Measurements from ENCODE around the gene TRAIP.
A peak's percentile ranks its signal among the peaks of the same experiment; 100 is the strongest.

Gene TRAIP

DNA sequence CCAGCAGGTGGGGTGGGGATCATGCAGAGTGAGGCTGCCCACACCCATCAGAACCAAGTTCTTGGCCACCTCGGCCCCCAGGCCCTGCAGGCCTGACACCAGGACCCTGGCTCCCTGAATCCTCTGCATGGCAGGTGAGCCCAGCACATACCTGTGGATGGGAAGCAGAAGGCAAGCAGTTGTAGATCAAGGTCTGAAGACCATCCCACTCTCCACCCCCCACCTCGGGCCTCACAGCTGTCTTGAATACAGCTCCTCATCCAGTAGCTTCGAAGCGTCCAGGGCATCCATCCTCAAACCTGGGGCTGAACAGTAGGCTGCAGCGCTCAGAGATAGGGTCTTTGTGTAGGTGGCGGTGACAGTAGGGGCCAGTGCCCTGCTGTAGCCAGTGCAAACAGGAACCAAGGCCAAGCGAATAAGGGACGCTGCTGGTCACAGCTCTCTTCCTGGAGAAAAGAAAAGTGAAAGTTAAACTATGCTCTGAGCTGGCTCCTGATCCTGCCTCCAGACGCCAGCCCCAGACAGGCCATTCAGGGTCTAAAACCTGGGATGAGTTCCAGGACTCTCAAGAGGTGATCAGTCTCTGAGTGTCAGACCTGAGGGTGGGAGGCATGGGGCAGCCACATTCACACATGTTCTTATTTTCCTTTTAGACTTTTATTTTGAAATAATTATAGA lies 42.7 kb downstream of the TRAIP start, which contains the start of gene UBA7:
TSS of gene UBA7 (minus strand) at position 457 of the 678 bp plus-strand sequence. CDS start at position 291, 166 bp downstream.
- DNase-seq = no peak

DNA sequence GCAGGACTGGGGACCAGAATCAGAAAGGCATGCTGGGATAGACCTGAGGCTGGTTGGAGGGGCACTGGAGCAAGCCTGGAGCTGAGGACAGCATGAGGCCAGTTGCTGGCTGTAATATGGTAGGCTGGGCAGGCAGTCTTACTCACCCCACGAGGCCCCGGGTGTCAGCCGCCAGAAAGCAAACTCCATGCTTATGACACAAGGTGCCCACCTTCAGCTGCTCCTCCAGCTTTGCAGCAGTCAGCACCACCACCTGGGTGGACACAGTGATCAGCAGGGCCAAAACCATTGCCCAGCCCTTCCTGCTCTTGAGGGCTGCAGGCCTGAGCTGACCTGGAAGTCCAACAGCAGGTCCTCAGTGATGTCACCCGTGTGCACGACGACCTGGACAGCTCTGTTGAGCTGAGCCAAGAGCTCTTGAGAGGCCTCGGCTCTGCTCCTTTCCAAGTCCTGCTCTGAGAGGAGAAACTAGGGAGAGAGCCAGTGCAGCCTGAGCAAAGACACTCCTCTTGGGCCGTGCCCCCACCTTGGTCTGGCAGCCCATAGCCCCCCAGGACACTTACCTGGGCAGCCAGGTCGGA lies 43.4 kb downstream of the TRAIP start:
- DNase-seq = no peak

DNA sequence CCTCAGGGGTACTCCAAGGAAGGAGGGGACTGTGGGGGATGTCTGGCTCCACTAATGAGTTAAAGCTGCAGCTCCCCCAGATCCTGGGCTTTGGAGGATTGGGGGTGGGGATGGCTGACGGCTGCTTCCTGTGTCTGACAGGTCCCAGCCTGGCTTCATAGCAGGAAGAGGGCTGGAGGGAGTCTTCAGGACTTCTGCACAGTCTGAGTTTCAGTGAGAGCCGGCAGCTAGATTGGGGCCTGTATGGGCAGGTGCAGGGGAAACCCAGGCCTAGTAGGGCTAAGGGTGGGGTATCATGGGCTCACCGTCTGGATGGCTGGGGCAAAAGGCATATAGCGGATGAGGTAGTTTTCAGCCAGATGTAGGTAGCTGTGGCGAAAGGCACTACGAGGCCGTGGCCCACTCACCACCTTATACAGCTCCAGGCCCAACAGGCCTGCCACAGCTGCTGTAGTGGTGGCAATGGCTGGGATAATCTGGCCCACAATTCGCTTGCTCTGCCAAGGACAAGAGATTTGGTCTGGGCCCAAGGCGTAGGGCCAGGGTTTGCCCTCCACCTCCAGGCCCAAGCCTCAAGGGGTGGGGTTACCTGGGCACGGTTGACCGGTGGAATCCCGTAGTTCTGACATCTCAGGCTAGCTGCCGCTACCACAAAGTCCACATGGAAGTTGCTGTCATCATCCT lies 48.8 kb downstream of the TRAIP start:
- no peak for DNase-seq

DNA sequence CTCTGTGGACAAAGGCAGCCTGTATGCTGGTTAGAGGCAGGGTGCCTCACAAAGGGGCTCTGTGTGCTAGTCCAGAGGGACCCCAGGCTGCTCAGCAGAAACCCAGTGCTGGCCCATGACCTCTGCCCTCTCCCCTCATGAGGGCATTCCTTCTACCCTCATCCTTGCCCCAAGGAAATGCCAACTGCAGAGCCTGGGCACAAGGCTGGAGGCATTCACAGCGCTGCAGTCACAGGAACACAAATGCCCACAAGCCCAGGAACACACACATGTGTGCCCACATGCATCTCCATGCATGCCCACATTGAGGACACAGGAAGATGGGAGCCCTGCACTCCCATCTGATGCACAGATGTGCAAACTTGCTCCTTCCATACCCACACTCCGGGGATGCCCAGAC lies 49.5 kb downstream of the TRAIP start:
- no peak for DNase-seq

DNA sequence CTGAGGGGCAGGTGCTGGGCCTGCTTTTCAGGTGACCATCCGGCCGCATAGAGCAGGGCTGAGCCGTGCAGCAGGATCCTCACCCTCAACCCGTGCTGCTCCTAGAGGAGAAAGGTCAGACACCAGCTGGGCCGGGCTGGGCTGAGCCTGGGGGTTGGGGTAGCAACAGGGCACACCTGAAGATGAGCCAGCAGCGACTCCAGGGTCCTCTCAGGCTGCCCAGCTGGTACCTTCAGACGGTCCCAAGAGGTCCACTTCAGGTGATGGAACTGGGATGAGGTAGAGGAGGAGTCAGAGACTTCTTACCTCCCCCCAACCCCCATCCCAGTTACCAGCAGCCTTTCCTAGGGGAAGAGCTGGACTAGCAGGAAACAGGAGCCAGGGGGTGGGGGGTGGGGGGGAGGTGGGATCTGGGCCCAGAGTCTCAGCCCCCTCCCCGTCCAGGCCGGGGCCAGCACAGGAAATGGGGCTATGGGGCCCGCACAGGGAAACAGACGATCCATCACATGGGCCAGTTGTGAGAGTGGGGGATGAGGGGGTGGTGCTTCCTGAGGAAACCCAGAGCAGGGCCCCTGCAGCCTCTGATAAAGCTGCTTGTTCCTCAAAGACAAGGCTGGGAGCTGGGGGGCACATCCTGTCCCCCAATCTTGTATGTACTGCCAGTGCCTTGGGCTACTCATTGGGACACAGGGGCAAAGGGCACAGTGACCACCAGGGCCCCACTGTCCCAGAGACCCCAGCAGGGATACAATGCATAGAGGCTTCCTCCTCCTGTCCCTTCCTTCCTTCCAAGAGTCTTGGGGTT lies 50.3 kb downstream of the TRAIP start:
- no peak for DNase-seq

DNA sequence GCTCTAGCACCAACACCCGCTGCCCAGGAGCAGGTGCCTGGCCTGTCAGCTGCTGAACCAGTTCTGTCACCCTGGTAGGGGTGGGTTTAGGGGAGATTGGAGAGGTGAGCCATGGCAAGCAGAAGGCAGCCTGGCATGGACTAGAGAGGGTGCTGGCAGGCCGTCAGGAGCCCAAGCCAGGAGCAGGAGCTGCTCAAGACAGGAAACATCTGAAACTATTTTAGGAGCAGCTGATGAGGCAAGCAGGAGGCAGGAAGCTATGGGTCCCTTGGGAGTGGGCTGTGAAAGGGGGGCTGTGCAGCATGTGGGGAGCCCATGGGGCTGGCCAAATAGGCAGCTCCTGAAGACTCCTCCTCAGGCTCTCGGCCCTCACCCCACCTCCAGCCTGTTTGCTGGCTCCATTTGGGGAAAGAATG lies 51.0 kb downstream of the TRAIP start:
- no peak for DNase-seq

DNA sequence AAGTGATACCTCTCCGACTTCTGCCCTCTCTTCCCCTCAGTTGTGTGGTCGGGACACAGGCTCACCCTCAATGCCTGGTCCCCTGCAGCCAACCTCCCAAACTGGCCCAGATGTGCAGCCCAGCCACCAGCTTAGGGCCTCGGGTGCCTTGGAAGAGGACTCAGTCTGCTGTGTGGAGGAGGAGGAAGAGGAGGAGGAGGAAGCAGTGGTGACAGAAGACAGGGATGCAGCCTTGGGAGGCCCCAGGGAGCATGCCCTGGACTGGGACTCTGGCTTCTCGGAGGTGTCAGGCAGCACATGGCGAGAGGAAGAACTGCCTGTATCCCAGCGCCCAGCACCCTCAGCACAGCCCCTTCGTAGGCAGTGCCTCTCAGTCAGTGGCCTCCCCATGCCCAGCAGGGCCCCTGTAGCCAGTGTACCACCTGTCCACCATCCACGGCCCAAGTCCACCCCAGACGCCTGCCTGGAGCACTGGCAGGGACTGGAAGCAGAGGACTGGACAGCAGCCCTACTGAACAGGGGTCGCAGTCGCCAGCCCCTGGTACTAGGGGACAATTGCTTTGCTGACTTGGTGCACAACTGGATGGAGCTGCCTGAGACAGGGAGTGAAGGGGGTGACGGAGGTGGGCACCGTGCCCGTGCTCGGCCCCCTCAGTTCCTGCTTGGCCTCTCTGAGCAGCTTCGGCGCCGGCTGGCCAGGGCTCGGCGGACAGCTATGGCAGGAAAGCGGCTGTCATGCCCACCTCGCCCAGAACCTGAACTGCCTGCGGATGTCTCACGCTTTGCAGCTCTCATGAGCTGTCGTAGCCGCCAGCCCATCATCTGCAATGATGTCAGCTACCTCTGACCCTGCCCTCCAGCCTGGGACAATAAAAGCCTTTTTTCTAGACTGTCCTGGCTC lies 52.0 kb downstream of the TRAIP start:
- DNase-seq = no peak

DNA sequence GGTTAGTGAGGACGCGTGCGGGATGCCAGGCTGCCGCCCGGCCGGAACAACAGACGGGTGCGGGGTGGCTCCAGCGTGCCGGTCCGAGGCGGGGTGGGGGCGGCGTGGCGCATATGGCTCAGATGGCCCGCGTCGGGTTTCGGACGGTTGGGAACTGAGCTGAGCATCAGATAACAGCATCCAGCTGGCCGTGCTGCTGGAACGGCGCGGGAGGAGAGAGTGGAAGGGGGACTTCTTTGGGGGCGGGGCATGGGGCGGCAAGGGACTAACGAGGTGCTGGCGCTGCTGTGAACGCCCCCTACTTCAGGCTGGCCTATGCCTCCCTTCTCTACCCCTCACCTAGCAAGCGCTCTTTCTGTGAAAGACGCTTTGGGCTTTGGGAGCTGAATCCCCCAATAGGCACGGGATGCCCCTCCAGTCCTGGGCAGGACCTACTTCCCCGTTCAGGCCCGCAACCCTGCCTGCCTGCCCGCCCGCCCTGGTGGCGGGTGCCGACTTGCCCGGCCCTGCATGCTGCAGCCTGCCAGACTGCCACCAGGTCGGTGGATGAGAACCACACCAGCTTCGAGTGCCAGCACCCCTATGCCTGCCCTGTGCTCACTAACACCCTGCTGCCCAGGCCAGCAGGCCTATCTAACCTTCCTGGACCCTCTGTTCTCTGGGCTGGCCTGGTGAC lies 52.8 kb downstream of the TRAIP start:
- DNase-seq = no peak

DNA sequence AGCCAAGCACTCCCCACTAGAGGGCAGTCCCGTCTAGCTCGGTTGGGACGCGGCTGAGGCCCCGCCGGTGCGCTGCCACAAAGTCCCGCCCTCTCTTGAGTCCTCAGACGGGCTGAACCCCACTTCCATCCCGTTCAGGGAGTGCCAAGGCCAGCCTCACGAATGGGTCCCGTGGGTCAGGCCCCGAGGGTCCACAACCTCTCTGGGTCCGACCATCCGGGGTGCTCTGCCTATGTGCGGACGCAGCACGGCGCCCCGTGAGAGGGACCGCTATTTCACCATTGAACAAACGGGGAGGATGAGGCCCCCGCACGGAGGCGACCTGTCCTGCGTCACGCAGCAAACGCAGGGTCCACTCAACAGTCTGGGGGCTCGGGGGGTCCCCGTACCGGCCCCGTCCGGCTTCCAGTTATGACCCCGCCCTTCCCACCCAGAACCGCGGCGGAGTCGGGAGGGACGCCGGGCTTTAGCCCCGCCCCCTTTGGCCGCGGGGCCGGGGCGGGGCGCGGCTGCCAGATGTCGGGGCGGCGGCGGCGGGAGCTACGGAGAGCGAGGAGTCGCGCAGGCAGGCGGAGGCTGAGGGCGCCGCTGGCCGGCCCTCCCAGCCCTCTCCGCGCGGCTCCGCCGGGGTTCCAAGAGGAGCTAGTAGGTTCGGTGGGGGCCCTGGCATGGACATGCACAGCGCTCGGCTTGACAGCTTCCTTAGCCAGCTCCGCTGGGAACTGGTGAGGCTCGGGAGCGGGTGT lies 53.5 kb downstream of the TRAIP start, which contains the start of gene INKA1:
TSS of gene INKA1 (plus strand) at position 543 of the 746 bp plus-strand sequence. CDS start at position 675, 132 bp downstream.
- peak; percentile 76 for DNase-seq

DNA sequence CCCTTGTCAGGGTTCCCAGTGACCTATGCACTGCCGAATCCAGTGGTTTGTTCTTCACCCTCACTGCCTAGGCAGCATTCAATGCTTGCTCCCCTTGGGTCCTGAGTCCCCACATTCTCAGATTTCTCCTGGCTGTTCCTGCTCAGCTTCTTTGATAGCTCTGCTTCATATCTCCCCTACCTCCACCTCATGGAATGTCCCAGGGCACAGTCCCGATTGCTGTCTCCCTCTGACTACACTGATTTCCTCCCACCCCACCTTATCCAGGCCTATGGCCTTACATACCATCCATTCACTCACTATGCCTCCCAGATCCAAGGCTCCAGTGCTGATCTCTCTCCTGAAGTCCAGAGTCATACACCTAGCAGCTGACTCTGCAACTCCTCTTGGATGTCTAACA lies 55.2 kb downstream of the TRAIP start:
- no peak for DNase-seq

DNA sequence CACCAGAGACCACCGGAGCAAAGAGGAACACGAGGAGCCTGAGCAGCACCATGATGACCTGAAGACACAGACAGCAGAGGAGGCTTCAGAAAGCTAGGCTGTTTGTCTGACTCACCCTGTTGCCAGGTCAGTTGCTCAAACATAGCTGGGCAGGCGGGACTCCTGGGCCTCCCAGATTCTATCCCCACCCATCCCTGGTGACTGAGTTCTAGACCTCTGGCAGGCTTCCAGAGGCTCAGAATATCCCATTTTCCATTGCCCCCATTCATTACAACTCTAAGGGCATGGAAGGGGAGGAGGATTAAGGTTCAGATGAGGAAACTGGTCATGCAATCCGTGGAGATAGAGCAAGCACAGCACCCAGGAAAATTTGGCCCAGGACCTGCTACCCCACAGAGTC lies 56.6 kb downstream of the TRAIP start, which contains the start of gene CDHR4:
TSS of gene CDHR4 (minus strand) at position 113 of the 400 bp plus-strand sequence. CDS start at position 52, 61 bp downstream.
- peak; percentile 71 for DNase-seq

DNA sequence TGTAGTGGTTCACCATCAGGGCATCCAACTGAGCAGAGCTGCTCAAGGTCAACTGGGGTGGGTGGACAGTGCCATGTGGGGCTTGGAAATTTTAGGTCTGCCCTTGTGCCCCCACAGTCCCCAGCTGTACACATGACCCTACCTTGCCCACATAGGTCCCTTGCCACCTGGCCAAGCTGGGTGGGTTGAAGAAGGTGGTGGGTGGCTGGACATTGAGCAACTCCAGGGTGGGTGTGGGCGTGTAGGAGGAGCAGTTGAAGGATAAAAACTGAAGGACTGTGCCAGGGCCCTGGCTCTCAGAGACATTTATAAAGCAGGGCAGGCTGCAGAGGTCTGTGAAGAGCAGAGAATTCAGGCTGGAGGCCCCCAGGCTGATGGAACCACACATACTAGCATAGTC lies 57.3 kb downstream of the TRAIP start:
- no peak for DNase-seq

DNA sequence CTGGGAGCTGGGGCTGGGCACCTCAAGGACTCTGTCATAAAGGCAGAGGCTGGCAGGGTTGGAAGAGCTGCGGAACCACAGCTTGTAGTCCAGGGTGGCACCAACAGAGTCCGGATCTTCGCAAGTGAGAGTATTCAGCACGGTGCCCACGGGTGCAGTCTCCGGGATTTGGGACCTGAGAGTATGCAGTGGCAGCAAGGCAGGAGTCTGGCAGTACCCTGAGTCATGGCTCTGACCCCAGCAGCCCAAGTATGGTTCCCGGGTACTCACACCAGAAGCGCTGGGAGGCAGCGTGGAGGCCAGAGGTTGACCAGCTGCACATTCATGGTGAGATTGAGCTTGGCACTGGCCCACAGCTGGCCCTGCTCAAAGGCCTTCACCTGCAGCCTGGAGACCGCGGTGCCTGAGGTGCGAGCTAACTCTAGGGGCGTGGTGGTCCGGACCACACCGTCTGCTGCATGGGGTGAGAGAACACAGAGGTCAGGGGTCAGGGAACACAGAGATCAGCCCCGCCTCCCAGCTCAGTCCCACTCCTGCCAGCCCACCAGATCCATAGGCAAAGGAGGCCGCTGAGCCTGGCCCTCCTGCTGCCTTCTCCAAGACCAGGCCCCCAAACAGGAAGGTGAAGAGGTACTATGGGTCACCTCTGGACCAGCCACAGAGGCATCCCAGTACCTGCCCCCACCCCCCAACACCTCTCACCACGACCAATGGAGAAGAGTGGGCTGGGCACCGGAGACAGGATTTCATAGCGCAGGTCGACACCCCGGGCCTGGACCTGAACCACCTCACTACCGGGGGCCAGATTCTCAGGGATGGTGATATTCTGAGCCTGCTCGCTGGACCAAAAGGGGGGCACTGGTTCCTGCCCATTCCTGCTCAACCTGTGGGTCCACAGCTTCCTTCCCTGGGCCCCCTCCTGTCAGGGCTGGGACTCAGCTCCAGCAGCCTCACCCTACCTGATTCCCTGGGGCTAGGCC lies 61.1 kb downstream of the TRAIP start:
- no peak for DNase-seq

DNA sequence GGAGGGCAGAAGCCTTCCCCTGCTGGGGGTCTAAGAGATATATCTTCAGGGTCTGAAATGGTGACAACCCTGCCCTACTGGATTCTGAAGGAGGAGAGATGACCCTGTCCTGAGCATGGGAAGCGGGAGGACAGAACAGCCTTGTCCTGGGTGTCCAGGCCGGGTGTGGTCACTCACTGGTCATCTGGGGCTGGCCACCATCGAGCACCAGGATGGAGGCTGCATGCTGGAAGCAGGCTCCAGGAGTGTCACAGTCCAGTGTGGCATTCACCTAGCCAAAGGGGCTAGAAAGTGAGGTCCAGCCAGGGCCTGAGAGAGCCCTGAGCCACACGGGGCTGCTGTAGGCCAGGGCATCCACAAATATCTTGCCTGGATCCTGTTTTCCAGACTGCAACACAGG lies 61.9 kb downstream of the TRAIP start:
- no peak for DNase-seq

DNA sequence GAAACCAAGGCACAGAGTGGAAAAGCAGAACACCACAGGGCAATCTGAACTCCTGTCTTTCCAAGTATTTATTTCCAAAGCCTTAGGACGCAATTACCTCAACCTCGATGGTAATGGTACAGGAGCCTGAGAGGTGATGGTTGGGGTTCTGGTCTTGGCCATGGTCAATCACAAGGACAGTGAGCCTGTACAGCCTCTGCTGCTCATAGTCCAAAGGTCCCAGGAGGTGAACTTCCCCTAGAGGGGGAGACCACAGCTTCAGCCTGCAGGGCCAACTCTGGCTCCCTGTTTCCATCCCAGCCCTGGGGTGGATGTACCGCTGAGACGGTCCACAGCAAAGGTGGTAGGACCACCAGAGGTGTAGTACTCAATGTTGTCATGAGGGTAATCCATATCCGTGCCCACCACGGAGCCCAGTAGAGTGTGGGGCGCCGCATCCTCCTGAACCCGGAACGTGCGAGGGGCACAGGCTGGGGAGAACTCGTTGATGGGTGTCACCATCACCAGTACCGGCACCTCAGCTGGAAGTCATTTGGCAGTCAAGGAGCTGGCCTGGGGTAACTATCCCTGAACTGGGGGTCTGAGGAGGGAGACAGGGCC lies 62.8 kb downstream of the TRAIP start:
- DNase-seq = no peak

DNA sequence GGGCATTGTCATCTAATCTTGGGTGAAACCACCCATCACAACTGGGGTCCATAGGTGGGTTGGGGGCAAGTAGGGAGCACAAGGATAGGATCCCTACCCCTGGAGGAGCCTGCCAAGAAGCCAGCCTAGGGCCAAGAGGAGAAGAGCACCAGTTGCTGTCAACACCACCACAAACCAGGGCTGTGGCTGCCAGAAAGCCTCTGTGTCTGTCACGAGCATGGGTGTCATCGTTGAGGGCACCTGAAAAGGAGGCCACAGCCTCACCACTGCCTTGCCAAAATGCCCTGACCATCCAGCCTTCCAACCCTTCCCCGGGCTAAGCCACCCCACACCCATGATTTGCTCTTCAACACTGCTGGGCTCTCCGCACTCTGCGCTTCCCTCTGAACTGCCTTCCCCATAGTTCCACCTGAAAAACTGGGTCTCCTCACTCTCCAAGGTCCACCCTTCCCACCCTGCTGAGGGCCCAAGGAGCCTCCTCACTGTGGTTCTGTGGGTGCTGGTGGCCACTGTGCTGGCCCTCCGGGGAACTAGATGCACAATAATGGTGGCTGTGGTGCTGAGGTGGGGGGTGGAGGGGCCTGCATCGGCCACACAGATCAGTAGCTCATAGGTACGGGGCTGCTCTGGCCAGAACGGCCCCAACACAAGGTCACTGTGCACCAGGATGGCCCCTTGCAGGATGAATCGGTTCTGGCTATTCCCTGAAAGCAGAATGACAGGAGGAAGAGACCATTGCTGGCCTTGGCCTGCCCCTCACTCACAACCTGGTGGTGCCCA lies 63.8 kb downstream of the TRAIP start:
- no peak for DNase-seq

DNA sequence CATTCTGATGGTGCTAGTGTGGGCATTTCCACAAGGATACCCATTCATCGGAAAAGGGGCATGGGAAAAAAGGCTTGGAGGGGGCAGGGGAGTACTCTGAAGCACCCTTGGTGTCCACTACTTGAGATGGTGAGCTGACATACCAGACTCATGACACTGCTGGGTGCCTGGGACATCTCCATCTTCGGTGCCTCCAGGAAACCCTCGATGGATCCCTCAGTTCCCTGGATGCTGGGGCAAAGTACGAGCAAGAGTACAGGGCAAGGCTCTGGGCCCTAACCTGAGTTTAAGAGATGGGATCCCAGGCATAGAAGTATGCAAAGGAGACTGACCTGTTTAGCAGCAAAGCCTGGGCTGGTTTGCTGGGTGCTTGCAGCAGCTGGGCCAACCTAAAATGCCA lies 64.8 kb downstream of the TRAIP start:
- no peak for DNase-seq

Measured in T1000 (cell line).